Measurements from ENCODE around the gene NDC80.

Gene NDC80

DNA sequence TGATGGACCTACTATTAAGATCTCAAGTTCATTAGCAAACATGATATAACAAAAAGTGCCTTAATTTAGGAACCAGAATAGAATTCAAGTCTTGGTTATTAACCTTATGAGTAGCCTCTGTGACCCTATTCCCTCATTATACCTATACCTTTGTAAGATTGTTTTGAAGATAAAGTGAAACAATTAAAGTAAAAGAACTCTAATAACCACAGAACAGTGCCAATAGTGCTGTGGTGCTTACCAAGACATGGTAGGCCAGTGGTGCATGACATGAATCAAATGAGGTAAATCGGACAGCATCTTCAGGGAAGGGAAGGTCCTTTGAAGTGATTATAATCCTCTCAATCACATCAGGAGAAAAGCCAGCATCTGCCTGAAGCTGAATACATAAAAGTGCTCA, 36.5 kb upstream of the NDC80 start:
- TF ChIP-seq CTCF (IDR thresholded peaks at IDR 0.05; ENCODE audit: low read depth, low read length, missing control alignments), result no peak
- in situ Hi-C loops (cut with HindIII; ENCODE audit: low sequenced_read_pairs), result no loop called here
- no peak overlapping the region for H3K4me3 ChIP-seq (ENCODE audit: low read depth, low read length)
- DNase-seq (ENCODE audit: low read depth), result no peak

- in situ Hi-C loops (cut with HindIII; ENCODE audit: low sequenced_read_pairs), result no loop called here
- DNase-seq (ENCODE audit: low read depth), result no peak
- no peak for TF ChIP-seq CTCF (IDR thresholded peaks at IDR 0.05; ENCODE audit: low read depth, low read length, missing control alignments)
- no peak overlapping the region for H3K4me3 ChIP-seq (ENCODE audit: low read depth, low read length)
Measured at GRCh38 chr18:2535419-2535910, 35.9 kb upstream of the NDC80 start.

GRCh38 chr18:2536063-2536462, 35.3 kb upstream of the NDC80 start:
- in situ Hi-C loops (cut with HindIII; ENCODE audit: low sequenced_read_pairs), result no loop called here
- no peak overlapping the region for H3K4me3 ChIP-seq (ENCODE audit: low read depth, low read length)
- DNase-seq (ENCODE audit: low read depth), result no peak
- no peak for TF ChIP-seq CTCF (IDR thresholded peaks at IDR 0.05; ENCODE audit: low read depth, low read length, missing control alignments)

- H3K4me3 ChIP-seq (ENCODE audit: low read depth, low read length), result no peak overlapping the region
- in situ Hi-C loops (cut with HindIII; ENCODE audit: low sequenced_read_pairs), result no loop called here
- no peak for TF ChIP-seq CTCF (IDR thresholded peaks at IDR 0.05; ENCODE audit: low read depth, low read length, missing control alignments)
- DNase-seq (ENCODE audit: low read depth), result no peak
Measured at GRCh38 chr18:2536493-2536892, 34.9 kb upstream of the NDC80 start.

GRCh38 chr18:2537296-2537695, 34.1 kb upstream of the NDC80 start:
- no peak overlapping the region for H3K4me3 ChIP-seq (ENCODE audit: low read depth, low read length)
- no peak for DNase-seq (ENCODE audit: low read depth)
- TF ChIP-seq CTCF (IDR thresholded peaks at IDR 0.05; ENCODE audit: low read depth, low read length, missing control alignments), result no peak
- in situ Hi-C loops (cut with HindIII; ENCODE audit: low sequenced_read_pairs), result no loop called here

DNA sequence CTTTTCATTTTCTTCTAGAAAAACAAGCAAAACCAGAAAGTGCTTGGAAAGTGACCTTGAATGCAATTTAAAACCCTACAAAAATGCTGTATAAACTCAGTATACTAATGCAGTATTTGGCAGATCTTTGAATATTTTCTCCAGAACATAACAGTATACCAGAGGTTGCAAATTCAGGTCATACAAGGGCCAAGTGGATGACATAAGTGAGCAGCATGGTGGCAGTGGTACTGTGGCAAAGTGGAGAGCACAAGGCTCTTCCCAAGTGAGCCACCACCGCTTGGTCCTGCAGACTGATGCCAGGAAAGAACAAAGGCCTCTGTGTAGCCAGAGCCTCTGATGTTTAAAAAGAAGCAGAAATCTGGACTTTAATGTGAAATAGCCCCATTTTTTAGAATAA, 33.1 kb upstream of the NDC80 start:
- in situ Hi-C loops (cut with HindIII; ENCODE audit: low sequenced_read_pairs), result no loop called here
- H3K4me3 ChIP-seq (ENCODE audit: low read depth, low read length), result no peak overlapping the region
- TF ChIP-seq CTCF (IDR thresholded peaks at IDR 0.05; ENCODE audit: low read depth, low read length, missing control alignments), result no peak
- no peak for DNase-seq (ENCODE audit: low read depth)

DNA sequence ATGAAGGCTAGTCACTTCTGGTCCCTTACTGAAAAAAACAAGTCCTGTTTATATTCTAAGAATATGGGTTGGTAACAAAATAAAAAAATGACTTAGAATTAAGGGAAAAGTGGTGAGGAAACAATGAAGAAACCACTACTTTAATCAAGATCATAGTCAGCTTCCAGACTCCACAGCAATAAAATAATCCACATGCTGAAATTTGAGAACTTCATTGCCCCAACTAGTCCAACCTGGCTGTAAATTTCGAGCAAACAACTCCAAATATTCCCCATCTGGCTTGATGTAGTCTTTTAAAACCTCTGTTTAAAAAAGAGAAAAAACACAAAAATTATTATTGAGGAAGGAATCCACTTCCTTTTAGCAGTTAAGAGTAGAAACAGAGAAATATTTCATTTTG, 32.5 kb upstream of the NDC80 start:
- in situ Hi-C loops (cut with HindIII; ENCODE audit: low sequenced_read_pairs), result no loop called here
- TF ChIP-seq CTCF (IDR thresholded peaks at IDR 0.05; ENCODE audit: low read depth, low read length, missing control alignments), result no peak

More for the DNA sequence above, 32.5 kb upstream of the NDC80 start:
- H3K4me3 ChIP-seq (ENCODE audit: low read depth, low read length), result no peak overlapping the region
- no peak for DNase-seq (ENCODE audit: low read depth)
